ENCODE results near the gene NOL6. TPM values are rescaled to one million over a fixed set of nuclear protein-coding genes. Genes with fewer than 3 reads are reported as not detected.
A peak's percentile ranks its signal among the peaks of the same experiment; 100 is the strongest.

NOL6 gene
- total and polyA plus RNA-seq, 9 of the 15 experiments (the other 6 are each of a cell fraction or from before 2014, with no cell fraction given) = 7.7 to 58.9 (median 27.0) TPM

DNA sequence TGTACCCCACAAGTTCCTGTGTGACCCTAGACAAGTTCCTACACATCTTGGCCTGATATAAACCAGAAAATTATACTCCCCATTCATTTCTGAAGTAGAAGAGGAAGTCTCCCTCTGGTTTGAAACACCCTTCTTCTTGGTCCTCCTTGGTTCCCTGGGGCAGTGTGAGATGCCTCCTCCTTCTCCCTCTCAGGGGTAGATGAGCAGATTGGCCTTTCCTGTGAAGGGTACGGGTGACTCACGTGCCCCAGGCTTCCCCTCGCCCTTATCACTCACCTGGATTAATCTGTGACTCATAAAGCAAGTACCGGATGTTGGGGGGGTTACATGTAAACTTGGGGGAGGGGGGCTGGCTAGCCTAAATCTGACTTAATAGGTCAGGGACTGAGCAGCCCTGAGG is 15.3 kb downstream of the NOL6 start:
- TF ChIP-seq, protein P1, sequence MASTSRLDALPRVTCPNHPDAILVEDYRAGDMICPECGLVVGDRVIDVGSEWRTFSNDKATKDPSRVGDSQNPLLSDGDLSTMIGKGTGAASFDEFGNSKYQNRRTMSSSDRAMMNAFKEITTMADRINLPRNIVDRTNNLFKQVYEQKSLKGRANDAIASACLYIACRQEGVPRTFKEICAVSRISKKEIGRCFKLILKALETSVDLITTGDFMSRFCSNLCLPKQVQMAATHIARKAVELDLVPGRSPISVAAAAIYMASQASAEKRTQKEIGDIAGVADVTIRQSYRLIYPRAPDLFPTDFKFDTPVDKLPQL (IDR thresholded peaks at IDR 0.05; ENCODE audit: extremely low read depth, insufficient read length) = no peak
- TF ChIP-seq FOSL1 (tag; conservative IDR thresholded peaks at IDR 0.05) (peak; percentile 49), ZEB2 (IDR thresholded peaks at IDR 0.05) (0 out of 2 replicates have a peak, but pooled peaks have one; percentile 38), EP400 (IDR thresholded peaks at IDR 0.05) (no peak), POLR2A (conservative IDR thresholded peaks at IDR 0.05) (no peak), SMARCE1 (IDR thresholded peaks at IDR 0.05) (peak; percentile 28; the same call in 1 of the 2 replicates), NCOA1 (IDR thresholded peaks at IDR 0.05; ENCODE audit: low read depth) (no peak), JUND (IDR thresholded peaks at IDR 0.05; ENCODE audit: borderline replicate concordance, low read depth, low read length) (peak; percentile 60), JUND (tag; IDR thresholded peaks at IDR 0.05; ENCODE audit: borderline replicate concordance, low read depth, low read length) (no peak), SPI1 (IDR thresholded peaks at IDR 0.05; ENCODE audit: borderline replicate concordance, low read depth, low read length) (peak; percentile 45; the same call in 1 of the 2 replicates), BHLHE40 (IDR thresholded peaks at IDR 0.05; ENCODE audit: low read length) (peak; percentile 63), MBD2 (IDR thresholded peaks at IDR 0.05; ENCODE audit: borderline replicate concordance, low read depth) (no peak)
- TF ChIP-seq, protein P2, sequence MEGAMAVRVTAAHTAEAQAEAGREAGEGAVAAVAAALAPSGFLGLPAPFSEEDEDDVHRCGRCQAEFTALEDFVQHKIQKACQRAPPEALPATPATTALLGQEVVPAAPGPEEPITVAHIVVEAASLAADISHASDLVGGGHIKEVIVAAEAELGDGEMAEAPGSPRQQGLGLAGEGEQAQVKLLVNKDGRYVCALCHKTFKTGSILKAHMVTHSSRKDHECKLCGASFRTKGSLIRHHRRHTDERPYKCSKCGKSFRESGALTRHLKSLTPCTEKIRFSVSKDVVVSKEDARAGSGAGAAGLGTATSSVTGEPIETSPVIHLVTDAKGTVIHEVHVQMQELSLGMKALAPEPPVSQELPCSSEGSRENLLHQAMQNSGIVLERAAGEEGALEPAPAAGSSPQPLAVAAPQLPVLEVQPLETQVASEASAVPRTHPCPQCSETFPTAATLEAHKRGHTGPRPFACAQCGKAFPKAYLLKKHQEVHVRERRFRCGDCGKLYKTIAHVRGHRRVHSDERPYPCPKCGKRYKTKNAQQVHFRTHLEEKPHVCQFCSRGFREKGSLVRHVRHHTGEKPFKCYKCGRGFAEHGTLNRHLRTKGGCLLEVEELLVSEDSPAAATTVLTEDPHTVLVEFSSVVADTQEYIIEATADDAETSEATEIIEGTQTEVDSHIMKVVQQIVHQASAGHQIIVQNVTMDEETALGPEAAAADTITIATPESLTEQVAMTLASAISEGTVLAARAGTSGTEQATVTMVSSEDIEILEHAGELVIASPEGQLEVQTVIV (CRISPR knock-in tag; IDR thresholded peaks at IDR 0.05; ENCODE audit: borderline replicate concordance) = no peak
- TF ChIP-seq, protein P3, sequence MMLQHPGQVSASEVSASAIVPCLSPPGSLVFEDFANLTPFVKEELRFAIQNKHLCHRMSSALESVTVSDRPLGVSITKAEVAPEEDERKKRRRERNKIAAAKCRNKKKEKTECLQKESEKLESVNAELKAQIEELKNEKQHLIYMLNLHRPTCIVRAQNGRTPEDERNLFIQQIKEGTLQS (IDR thresholded peaks at IDR 0.05) = 0 out of 2 replicates have a peak, but pooled peaks have one; percentile 17
- TF ChIP-seq, protein P3 (CRISPR knock-in tag; conservative IDR thresholded peaks at IDR 0.05) = no peak
- in situ Hi-C loops (cut with MboI) = no loop called here
- no peaks in the 10 kb centered on the region for H3K9me1 ChIP-seq (ENCODE audit: control insufficient read depth, insufficient read depth, low read length)
- H3K79me2 ChIP-seq (ENCODE audit: control insufficient read depth, insufficient read depth, low read length) = no peaks in the 10 kb centered on the region
- H4K20me1 ChIP-seq (replicated peaks; ENCODE audit: control insufficient read depth, insufficient read depth, low read length) = no peaks in the 10 kb centered on the region
- ChIA-PET POLR2A (interaction anchor here (0.7 to 1.1 kb wide), 3 partner anchors 9 to 153 kb away, joined by 3 read pairs; no protein-coding TSS in a partner anchor), CTCF (ENCODE audit: low intra/inter-chr PET ratio) (no interaction called here)
- H3K4me2 ChIP-seq (ENCODE audit: insufficient read depth, low read length) = no peak overlapping the region
- ATAC-seq = peak; percentile 29; the same call in 2 of the 3 replicates
- no peak overlapping the region for H3K27ac ChIP-seq (ENCODE audit: extremely low read depth, low read depth, low read length)
- intact Hi-C loops (cut with micrococcal nuclease) = loop anchor here (10.0 kb wide), 1 partner anchor 174 kb away; no protein-coding TSS in a partner anchor
- FAIRE-seq = peak; percentile 46
- BruUV-seq (replicated peaks) = no TSS peak
- no peak overlapping the region; a peak in 1 of 4 replicates for H3K9ac ChIP-seq (ENCODE audit: insufficient read depth in 1 of 2, low read depth in 2 of 2, low read length in 2 of 2)
- no peak overlapping the region for H3K4me3 ChIP-seq
- H2AFZ ChIP-seq (ENCODE audit: low read depth, low read length) = no peak overlapping the region
- H3K27me3 ChIP-seq (ENCODE audit: control insufficient read depth in 2 of 2, insufficient read depth in 2 of 2, low read length in 2 of 2) = no peaks in the 10 kb centered on the region
- peaks cover under 1 to 7% of the 10 kb centered on the region in 2 experiments; a peak in 4 of 5 replicates for H3K4me1 ChIP-seq (replicated peaks in 1 of 2; ENCODE audit: control insufficient read depth in 2 of 2, insufficient read depth in 2 of 2, low read length in 2 of 2)
- WGBS (ENCODE audit: insufficient coverage, low coverage, missing lambda C conversion rate) = 5% methylated on average over 3 of the region's 4 CpGs
- peak in 2 of 4 experiments; percentile 41 to 44 for DNase-seq (ENCODE audit: extremely low read depth in 1 of 4, low spot score in 3 of 4)
- H3K36me3 ChIP-seq (ENCODE audit: control insufficient read depth, insufficient read depth, low read length) = peaks cover 33% of the 10 kb centered on the region; the same call in 2 of the 3 replicates
- H3K9me3 ChIP-seq (replicated peaks; ENCODE audit: control insufficient read depth, insufficient read depth, low read depth, low read length) = no peaks in the 10 kb centered on the region
